ENCODE measurements around the gene STIMATE.

- TF ChIP-seq GATA3 (IDR thresholded peaks at IDR 0.05; ENCODE audit: low read depth, low read length) (no peak), GATA2 (IDR thresholded peaks at IDR 0.05; ENCODE audit: low read depth, low read length) (no peak)
Observed at GRCh38 chr3:52809149-52809548, 88.2 kb downstream of the STIMATE start.
